ENCODE results near the gene ANKRD17. TPM values are rescaled to one million over a fixed set of nuclear protein-coding genes. Genes with fewer than 3 reads are reported as not detected.

ANKRD17 gene
- total and polyA plus RNA-seq, 9 of the 15 experiments (the other 6 are each of a cell fraction or from before 2014, with no cell fraction given), result 25.5 to 86.9 (median 52.2) TPM

DNA sequence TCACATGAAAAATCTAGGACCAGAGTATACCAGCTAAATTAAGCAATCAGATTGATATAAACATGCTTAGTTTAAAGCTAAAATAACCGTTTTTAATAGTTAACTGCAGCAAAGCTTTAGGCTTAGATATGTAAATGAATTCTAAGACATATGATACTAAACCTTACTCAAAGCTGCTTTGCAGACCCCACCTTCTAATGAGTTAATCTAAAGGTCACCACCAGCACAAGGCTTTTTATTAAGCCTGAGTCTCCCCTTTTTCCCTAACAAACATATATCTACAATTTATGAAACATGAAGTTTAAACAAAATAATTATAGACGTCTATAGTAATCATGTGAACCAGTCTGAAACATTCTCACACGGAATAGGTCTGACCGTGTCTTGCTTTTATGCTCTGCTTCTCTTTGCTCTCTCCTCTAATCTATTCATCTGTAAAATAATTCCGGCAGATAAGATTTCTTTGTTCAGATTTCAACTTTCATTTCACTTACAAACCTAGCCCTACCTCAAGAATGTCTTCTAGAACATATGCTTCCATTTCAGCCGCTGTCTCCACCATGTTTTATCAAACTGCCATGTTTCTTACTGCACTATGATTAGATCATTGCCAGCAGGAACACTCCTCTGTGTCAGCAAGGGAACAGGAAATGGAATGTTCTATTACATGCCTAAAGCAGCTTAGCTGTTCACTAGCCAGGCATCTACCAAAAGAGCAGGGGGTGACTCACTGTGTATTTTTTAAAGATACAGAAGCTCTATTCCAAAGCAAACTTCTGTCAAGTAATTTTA is 35.9 kb downstream of the ANKRD17 start (continued):
- TF ChIP-seq ARHGAP35 (IDR thresholded peaks at IDR 0.05; ENCODE audit: partially characterized antibody) (no peak), BRD9 (IDR thresholded peaks at IDR 0.05; ENCODE audit: low read depth, partially characterized antibody) (peak; percentile 75), TCF7 (IDR thresholded peaks at IDR 0.05; ENCODE audit: borderline replicate concordance) (no peak), PHTF2 (CRISPR knock-in tag; IDR thresholded peaks at IDR 0.05) (no peak), BRCA1 (IDR thresholded peaks at IDR 0.05) (no peak), BRCA1 (CRISPR knock-in tag; IDR thresholded peaks at IDR 0.05) (no peak), PHF8 (IDR thresholded peaks at IDR 0.05; ENCODE audit: borderline replicate concordance, low read length) (peak; percentile 66), ZKSCAN8 (CRISPR knock-in tag; IDR thresholded peaks at IDR 0.05) (no peak), POU5F1 (IDR thresholded peaks at IDR 0.05; ENCODE audit: borderline replicate concordance, low read depth, low read length, partially characterized antibody) (no peak), LEF1 (IDR thresholded peaks at IDR 0.05) (peak; percentile 15; the same call in 1 of the 2 replicates), STAT6 (CRISPR knock-in tag; IDR thresholded peaks at IDR 0.05) (no peak), ESRRB (CRISPR knock-in tag; IDR thresholded peaks at IDR 0.05; ENCODE audit: borderline replicate concordance) (no peak), MIER1 (IDR thresholded peaks at IDR 0.05; ENCODE audit: low read depth) (no peak), ZBTB9 (CRISPR knock-in tag; IDR thresholded peaks at IDR 0.05) (0 out of 2 replicates have a peak, but pooled peaks have one; percentile 32), NCOA2 (IDR thresholded peaks at IDR 0.05; ENCODE audit: partially characterized antibody in 2 of 2) (no peak), POLR3A (IDR thresholded peaks at IDR 0.05; ENCODE audit: borderline replicate concordance, extremely low read depth, insufficient read depth, insufficient read length) (no peak), CTCF (IDR thresholded peaks at IDR 0.05 in 2 of 3, conservative IDR thresholded peaks at IDR 0.05 in 1 of 3; ENCODE audit: insufficient read depth in 2 of 3, low read depth in 1 of 3, low read length in 3 of 3) (no peak; a peak in 1 of 6 replicates), PRMT5 (CRISPR knock-in tag; IDR thresholded peaks at IDR 0.05) (no peak), ZFP1 (CRISPR knock-in tag; IDR thresholded peaks at IDR 0.05) (no peak), RBM17 (IDR thresholded peaks at IDR 0.05; ENCODE audit: borderline replicate concordance, low read depth, low read length) (no peak)
- TF ChIP-seq, protein P1, sequence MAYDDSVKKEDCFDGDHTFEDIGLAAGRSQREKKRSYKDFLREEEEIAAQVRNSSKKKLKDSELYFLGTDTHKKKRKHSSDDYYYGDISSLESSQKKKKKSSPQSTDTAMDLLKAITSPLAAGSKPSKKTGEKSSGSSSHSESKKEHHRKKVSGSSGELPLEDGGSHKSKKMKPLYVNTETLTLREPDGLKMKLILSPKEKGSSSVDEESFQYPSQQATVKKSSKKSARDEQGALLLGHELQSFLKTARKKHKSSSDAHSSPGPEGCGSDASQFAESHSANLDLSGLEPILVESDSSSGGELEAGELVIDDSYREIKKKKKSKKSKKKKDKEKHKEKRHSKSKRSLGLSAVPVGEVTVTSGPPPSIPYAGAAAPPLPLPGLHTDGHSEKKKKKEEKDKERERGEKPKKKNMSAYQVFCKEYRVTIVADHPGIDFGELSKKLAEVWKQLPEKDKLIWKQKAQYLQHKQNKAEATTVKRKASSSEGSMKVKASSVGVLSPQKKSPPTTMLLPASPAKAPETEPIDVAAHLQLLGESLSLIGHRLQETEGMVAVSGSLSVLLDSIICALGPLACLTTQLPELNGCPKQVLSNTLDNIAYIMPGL (CRISPR knock-in tag; IDR thresholded peaks at IDR 0.05), result no peak
